ENCODE data around the gene C1orf87.

The C1orf87 gene

GRCh38 chr1:60063561-60063960 is 10.0 kb downstream of the C1orf87 start:
- DNase-seq (ENCODE audit: low spot score): no peak

- DNase-seq (ENCODE audit: low spot score): no peak
These were observed 14.1 kb downstream of the C1orf87 start for GRCh38 chr1:60059468-60059867.

GRCh38 chr1:60055336-60055735 is 18.2 kb downstream of the C1orf87 start:
- DNase-seq (ENCODE audit: low spot score): no peak

- DNase-seq (ENCODE audit: low spot score): no peak
These were observed 19.2 kb downstream of the C1orf87 start for GRCh38 chr1:60054374-60054773.

GRCh38 chr1:60052601-60053000 is 21.0 kb downstream of the C1orf87 start:
- no peak for DNase-seq (ENCODE audit: low spot score)

- DNase-seq (ENCODE audit: low spot score): no peak
These were observed 22.4 kb downstream of the C1orf87 start for GRCh38 chr1:60051191-60051590.

GRCh38 chr1:60049188-60049587 is 24.4 kb downstream of the C1orf87 start:
- DNase-seq (ENCODE audit: low spot score): no peak

- DNase-seq (ENCODE audit: low spot score): no peak
These were observed 28.7 kb downstream of the C1orf87 start for GRCh38 chr1:60044881-60045280.

- no peak for DNase-seq (ENCODE audit: low spot score)
These were observed 31.8 kb downstream of the C1orf87 start for GRCh38 chr1:60041783-60042182.

- DNase-seq (ENCODE audit: low spot score): no peak
These were observed 35.9 kb downstream of the C1orf87 start for GRCh38 chr1:60037669-60038068.

GRCh38 chr1:60036856-60037460 is 36.6 kb downstream of the C1orf87 start:
- DNase-seq (ENCODE audit: low spot score): no peak

GRCh38 chr1:60035921-60036320 is 37.6 kb downstream of the C1orf87 start:
- DNase-seq (ENCODE audit: low spot score): no peak

- DNase-seq (ENCODE audit: low spot score): no peak
These were observed 38.6 kb downstream of the C1orf87 start for GRCh38 chr1:60034999-60035398.

GRCh38 chr1:60033066-60033465 is 40.5 kb downstream of the C1orf87 start:
- DNase-seq (ENCODE audit: low spot score): no peak

- no peak for DNase-seq (ENCODE audit: low spot score)
These were observed 42.4 kb downstream of the C1orf87 start for GRCh38 chr1:60031146-60031545.

- no peak for DNase-seq (ENCODE audit: low spot score)
These were observed 48.0 kb downstream of the C1orf87 start for GRCh38 chr1:60025552-60025951.

GRCh38 chr1:60017508-60018205 is 55.9 kb downstream of the C1orf87 start:
- DNase-seq (ENCODE audit: low spot score): no peak

- DNase-seq (ENCODE audit: low spot score): no peak
These were observed 62.9 kb downstream of the C1orf87 start for GRCh38 chr1:60010690-60011089.

- no peak for DNase-seq (ENCODE audit: low spot score)
These were observed 65.1 kb downstream of the C1orf87 start for GRCh38 chr1:60008500-60008899.

GRCh38 chr1:60000625-60001024 is 72.9 kb downstream of the C1orf87 start:
- DNase-seq (ENCODE audit: low spot score): no peak

- DNase-seq (ENCODE audit: low spot score): no peak
These were observed 73.8 kb downstream of the C1orf87 start for GRCh38 chr1:59999746-60000145.

GRCh38 chr1:59999006-59999405 is 74.6 kb downstream of the C1orf87 start:
- no peak for DNase-seq (ENCODE audit: low spot score)

GRCh38 chr1:59997479-59998115 is 76.0 kb downstream of the C1orf87 start:
- DNase-seq (ENCODE audit: low spot score): no peak
